SH-SY5Y (cell line): ENCODE results near the gene PROKR1.

Source experiments
- GATA2 ChIP-seq: IDR thresholded peaks from 2 replicates; pipeline ENCODE4 v1.6.1; 2011; ENCODE audit warnings: mild to moderate bottlenecking, low read depth, low read length
- GATA3 ChIP-seq: IDR thresholded peaks from 2 replicates; pipeline ENCODE4 v1.6.1; 2011; ENCODE audit warnings: low read depth, mild to moderate bottlenecking, low read length, moderate library complexity

- no peak for TF ChIP-seq GATA2
- TF ChIP-seq GATA3 = no peak
These were observed at the start of gene PROKR1 for GRCh38 chr2:68643011-68643873.
